ENCODE results near the gene ARID4B.
"Not testable (repeated sequence)": the region's sequence is repeated elsewhere in the genome, so short reads cannot be mapped to it uniquely, and the experiment has no call there.

The ARID4B gene

DNA sequence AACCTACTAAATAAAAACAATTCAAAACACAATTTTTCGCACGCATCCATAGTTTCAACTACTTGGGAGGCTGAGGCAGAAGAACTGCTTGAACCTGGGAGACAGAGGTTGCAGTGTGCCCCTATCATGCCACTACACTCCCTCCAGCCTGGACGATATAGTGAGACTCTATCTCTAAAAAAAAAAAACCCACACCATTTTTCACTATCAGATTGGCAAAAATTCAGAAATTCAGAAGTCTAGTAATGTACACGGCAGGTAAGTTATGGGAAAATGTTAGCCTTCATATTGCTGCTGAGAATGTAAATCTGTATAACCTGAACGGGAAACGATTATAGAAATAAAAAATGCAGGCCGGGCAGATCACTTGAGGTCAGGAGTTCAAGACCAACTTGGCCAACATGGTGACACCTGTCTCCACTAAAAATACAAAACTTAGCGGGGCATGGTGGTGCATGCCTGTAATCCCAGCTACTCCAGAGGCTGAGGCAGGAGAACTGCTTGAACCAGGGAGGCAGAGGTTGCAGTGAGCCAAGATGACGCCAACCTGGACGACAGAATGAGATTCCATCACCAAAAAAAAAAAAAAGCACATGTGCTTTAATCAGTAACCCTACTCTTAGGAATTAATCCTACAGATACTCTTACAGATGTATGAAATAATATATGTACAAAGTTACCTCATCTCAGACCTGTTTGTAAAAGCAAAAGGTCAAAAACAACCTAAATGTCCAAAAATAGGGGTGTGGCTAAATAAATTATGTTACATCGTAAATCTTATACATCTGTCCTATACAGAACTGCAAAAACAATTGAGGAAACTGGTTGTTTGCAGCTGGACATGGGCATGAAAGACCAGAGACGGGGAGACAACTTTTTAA is 37.9 kb downstream of the ARID4B start:
- DNase-seq (ENCODE audit: low spot score), result no peak
- TF ChIP-seq CTCF (IDR thresholded peaks at IDR 0.05; ENCODE audit: extremely low read depth, missing control alignments), result no peak

DNA sequence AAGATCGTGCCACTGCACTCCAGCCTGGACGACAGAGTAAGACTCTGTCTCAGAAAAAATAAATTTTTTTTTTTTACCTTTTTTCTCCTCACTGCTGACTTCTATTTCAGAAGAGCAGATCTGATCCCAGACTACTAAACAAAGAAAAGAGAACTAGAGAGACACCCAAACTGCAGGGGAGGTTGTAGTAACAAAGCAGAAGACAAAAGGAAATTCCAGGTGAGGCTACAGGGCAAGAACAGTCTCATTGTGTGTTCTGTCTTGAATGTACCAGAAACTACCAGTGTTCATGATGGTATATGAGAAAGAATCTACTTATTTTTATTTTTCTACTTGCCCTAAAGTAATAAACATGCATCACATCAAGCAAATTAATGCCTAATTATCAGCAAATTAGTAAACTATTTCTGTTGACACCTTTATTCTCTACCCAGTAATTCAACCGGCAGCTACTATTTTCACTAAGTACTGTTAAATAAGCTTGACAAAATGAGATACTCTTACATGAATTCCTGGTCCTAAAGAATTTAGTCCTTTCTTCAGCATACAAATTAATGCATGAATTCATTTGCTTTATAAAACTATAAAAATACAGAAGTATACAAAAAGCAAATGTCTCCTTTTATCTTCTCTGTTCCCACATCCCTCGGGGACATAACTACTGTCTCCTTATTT is 40.6 kb downstream of the ARID4B start:
- DNase-seq (ENCODE audit: low spot score), result no peak
- no peak for TF ChIP-seq CTCF (IDR thresholded peaks at IDR 0.05; ENCODE audit: extremely low read depth, missing control alignments)

DNA sequence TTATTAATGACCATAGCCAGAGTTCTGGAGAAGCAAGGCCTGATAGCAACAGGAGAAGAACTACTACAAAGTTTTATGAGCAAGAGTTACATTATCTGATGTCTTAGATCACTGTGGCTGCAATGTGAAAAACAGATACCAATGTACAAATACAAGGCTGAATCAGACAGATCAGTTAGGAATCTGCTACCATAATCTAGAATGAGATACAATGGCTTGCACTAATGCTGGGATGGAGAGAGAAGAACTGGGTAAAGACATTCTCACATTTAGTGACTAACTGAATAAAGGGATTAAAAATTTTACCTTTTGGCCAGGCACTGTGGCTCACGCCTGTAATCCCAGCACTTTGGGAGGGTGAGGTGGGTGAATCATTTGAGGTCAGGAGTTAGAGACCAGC is 41.3 kb downstream of the ARID4B start:
- TF ChIP-seq CTCF (IDR thresholded peaks at IDR 0.05; ENCODE audit: extremely low read depth, missing control alignments), result no peak
- no peak for DNase-seq (ENCODE audit: low spot score)

GRCh38 chr1:235284231-235284769 is 43.7 kb downstream of the ARID4B start:
- no peak for TF ChIP-seq CTCF (IDR thresholded peaks at IDR 0.05; ENCODE audit: extremely low read depth, missing control alignments)

DNA sequence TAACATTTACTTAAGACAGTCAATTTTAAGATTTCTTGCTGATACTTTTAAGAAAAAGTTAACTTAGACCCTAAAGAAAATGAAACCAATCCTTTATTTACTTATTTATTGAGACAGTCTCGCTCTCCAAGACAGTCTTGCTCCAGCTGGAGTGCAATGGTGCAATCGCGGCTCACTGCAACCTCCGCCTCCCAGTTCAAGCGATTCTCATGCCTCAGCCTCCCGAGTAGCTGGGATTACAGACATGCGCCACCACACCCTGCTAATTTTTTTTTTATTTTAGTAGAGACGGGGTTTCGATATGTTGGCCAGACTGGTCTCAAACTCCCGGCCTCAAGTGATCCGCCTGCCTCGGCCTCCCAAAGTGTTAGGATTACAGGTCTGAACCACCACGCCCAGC is 44.3 kb downstream of the ARID4B start:
- not testable (repeated sequence) for DNase-seq (ENCODE audit: low spot score)

More at GRCh38 chr1:235284231-235284769, 43.7 kb downstream of the ARID4B start:
- no peak for DNase-seq (ENCODE audit: low spot score)

GRCh38 chr1:235280467-235280866 is 47.5 kb downstream of the ARID4B start:
- no peak for TF ChIP-seq CTCF (IDR thresholded peaks at IDR 0.05; ENCODE audit: extremely low read depth, missing control alignments)
- no peak for DNase-seq (ENCODE audit: low spot score)

GRCh38 chr1:235279694-235280093 is 48.3 kb downstream of the ARID4B start:
- TF ChIP-seq CTCF (IDR thresholded peaks at IDR 0.05; ENCODE audit: extremely low read depth, missing control alignments), result no peak

More at GRCh38 chr1:235279694-235280093, 48.3 kb downstream of the ARID4B start:
- no peak for DNase-seq (ENCODE audit: low spot score)

All from GM20000 (cell line).